ENCODE measurements around the gene DAPK1.

DAPK1 gene

DNA sequence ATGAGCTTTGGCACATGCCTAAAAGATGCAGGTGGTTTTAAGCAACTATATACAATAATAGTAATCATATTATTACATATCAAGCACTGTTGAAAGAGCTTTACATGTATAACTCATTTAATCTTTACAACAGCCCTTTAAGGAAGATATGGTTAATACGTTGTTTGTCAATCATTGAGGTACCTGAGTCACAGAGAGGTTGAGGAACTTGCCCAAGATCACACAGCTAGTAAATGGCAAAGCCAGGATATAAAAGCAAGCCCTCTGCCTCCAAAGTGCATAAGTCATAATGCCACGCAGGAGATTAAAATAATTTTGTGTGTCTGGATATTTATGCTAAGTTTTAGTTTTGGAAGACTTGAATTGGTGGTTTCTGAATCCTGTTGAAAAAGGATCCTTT, 90.2 kb downstream of the DAPK1 start:
- Histone ChIP-seq H4K20me1 (ENCODE audit: insufficient read depth, low read length) (no peaks in the 10 kb centered on the region), H3K27me3 (ENCODE audit: insufficient read depth, low read length) (0 out of 2 replicates have a peak, but pooled peaks cover 2% of the 10 kb centered on the region), H3F3A (ENCODE audit: insufficient read depth, low read length) (no peaks in the 10 kb centered on the region), H2AFZ (ENCODE audit: low read length) (no peak overlapping the region), H3K79me2 (ENCODE audit: insufficient read depth, low read length) (no peaks in the 10 kb centered on the region), H3K9me2 (ENCODE audit: low read depth, low read length) (no peaks in the 10 kb centered on the region), H3K27ac (ENCODE audit: low read depth, low read length, poor library complexity, severe bottlenecking) (no peak overlapping the region), H3K4me3 (ENCODE audit: low read depth, low read length, poor library complexity, severe bottlenecking) (no peak overlapping the region), H3K4me2 (ENCODE audit: low read length) (no peak overlapping the region), H3K36me3 (ENCODE audit: insufficient read depth, low read length) (no peaks in the 10 kb centered on the region), H3K9ac (ENCODE audit: low read length) (no peak overlapping the region), H3K4me1 (ENCODE audit: insufficient read depth, low read length, severe bottlenecking) (no peaks in the 10 kb centered on the region), H3K9me3 (ENCODE audit: low read length) (no peaks in the 10 kb centered on the region)
- TF ChIP-seq, protein P1, sequence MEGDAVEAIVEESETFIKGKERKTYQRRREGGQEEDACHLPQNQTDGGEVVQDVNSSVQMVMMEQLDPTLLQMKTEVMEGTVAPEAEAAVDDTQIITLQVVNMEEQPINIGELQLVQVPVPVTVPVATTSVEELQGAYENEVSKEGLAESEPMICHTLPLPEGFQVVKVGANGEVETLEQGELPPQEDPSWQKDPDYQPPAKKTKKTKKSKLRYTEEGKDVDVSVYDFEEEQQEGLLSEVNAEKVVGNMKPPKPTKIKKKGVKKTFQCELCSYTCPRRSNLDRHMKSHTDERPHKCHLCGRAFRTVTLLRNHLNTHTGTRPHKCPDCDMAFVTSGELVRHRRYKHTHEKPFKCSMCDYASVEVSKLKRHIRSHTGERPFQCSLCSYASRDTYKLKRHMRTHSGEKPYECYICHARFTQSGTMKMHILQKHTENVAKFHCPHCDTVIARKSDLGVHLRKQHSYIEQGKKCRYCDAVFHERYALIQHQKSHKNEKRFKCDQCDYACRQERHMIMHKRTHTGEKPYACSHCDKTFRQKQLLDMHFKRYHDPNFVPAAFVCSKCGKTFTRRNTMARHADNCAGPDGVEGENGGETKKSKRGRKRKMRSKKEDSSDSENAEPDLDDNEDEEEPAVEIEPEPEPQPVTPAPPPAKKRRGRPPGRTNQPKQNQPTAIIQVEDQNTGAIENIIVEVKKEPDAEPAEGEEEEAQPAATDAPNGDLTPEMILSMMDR (IDR thresholded peaks at IDR 0.05; ENCODE audit: low read length): no peak
- TF ChIP-seq EZH2 (IDR thresholded peaks at IDR 0.05; ENCODE audit: borderline replicate concordance, low read length): no peak

DNA sequence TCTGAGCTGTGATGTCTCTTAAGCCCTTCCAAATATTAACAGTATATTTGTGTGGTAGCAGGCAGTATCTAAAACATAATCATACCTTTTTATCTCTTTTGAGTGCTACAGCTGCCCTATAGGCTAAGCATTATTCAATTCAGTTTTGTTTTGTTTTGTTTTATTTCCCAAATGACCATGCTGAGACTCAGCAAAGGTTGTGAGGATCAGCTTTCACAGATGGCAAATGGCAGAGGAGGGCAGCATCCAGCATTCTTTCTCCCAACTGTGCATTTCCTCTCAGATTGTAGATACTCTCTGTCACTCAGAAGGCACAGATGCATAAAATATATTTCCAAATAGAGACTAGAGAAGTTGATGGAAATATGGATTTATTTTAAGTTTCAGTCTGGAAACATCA, 90.7 kb downstream of the DAPK1 start:
- Histone ChIP-seq H3K4me3 (ENCODE audit: low read depth, low read length, poor library complexity, severe bottlenecking) (no peak overlapping the region), H3K9ac (ENCODE audit: low read length) (no peak overlapping the region), H3K36me3 (ENCODE audit: insufficient read depth, low read length) (no peaks in the 10 kb centered on the region), H4K20me1 (ENCODE audit: insufficient read depth, low read length) (no peaks in the 10 kb centered on the region), H3K27ac (ENCODE audit: low read depth, low read length, poor library complexity, severe bottlenecking) (no peak overlapping the region), H2AFZ (ENCODE audit: low read length) (no peak overlapping the region), H3F3A (ENCODE audit: insufficient read depth, low read length) (no peaks in the 10 kb centered on the region), H3K4me2 (ENCODE audit: low read length) (no peak overlapping the region), H3K79me2 (ENCODE audit: insufficient read depth, low read length) (no peaks in the 10 kb centered on the region), H3K4me1 (ENCODE audit: insufficient read depth, low read length, severe bottlenecking) (no peaks in the 10 kb centered on the region), H3K9me2 (ENCODE audit: low read depth, low read length) (no peaks in the 10 kb centered on the region), H3K9me3 (ENCODE audit: low read length) (no peaks in the 10 kb centered on the region), H3K27me3 (ENCODE audit: insufficient read depth, low read length) (0 out of 2 replicates have a peak, but pooled peaks cover 3% of the 10 kb centered on the region)
- no peak for TF ChIP-seq EZH2 (IDR thresholded peaks at IDR 0.05; ENCODE audit: borderline replicate concordance, low read length)
- TF ChIP-seq, protein P1 (IDR thresholded peaks at IDR 0.05; ENCODE audit: low read length): no peak

DNA sequence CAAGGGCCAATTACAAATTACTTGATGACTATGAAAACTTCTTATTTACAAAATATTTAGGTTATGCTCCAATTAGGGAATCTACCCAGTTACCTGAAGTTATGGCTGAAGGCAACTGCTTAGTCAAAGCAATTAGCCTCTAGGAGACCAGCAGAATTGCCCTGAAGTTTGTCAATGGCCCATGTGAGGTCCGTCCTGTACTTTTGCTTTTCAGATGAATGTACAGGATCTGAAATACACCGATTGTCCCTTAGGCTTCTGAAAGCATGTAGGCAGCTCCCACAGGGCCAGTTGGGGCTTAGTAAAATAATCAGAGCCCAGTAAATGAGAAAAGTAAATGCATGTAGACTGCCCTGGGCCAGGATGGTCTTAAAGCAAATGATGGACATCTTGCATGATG, 93.3 kb downstream of the DAPK1 start:
- Histone ChIP-seq H3K4me3 (ENCODE audit: low read depth, low read length, poor library complexity, severe bottlenecking) (no peak overlapping the region), H3K36me3 (ENCODE audit: insufficient read depth, low read length) (no peaks in the 10 kb centered on the region), H2AFZ (ENCODE audit: low read length) (no peak overlapping the region), H3K4me2 (ENCODE audit: low read length) (no peak overlapping the region), H3K9me3 (ENCODE audit: low read length) (no peaks in the 10 kb centered on the region), H4K20me1 (ENCODE audit: insufficient read depth, low read length) (no peaks in the 10 kb centered on the region), H3K79me2 (ENCODE audit: insufficient read depth, low read length) (no peaks in the 10 kb centered on the region), H3F3A (ENCODE audit: insufficient read depth, low read length) (no peaks in the 10 kb centered on the region), H3K4me1 (ENCODE audit: insufficient read depth, low read length, severe bottlenecking) (no peaks in the 10 kb centered on the region), H3K9ac (ENCODE audit: low read length) (no peak overlapping the region), H3K27me3 (ENCODE audit: insufficient read depth, low read length) (0 out of 2 replicates have a peak, but pooled peaks cover 3% of the 10 kb centered on the region), H3K27ac (ENCODE audit: low read depth, low read length, poor library complexity, severe bottlenecking) (no peak overlapping the region), H3K9me2 (ENCODE audit: low read depth, low read length) (no peaks in the 10 kb centered on the region)
- TF ChIP-seq, protein P1 (IDR thresholded peaks at IDR 0.05; ENCODE audit: low read length): no peak
- no peak for TF ChIP-seq EZH2 (IDR thresholded peaks at IDR 0.05; ENCODE audit: borderline replicate concordance, low read length)

All from OCI-LY1 (cell line).